ENCODE measurements around the gene SMG6. TPM values are rescaled to one million over a fixed set of nuclear protein-coding genes. Genes with fewer than 3 reads are reported as not detected.

The SMG6 gene
- total and polyA plus RNA-seq, 2 of the 13 experiments (the other 11 are each of a cell fraction or from before 2014, with no cell fraction given) = 4.6 to 14.6 TPM

DNA sequence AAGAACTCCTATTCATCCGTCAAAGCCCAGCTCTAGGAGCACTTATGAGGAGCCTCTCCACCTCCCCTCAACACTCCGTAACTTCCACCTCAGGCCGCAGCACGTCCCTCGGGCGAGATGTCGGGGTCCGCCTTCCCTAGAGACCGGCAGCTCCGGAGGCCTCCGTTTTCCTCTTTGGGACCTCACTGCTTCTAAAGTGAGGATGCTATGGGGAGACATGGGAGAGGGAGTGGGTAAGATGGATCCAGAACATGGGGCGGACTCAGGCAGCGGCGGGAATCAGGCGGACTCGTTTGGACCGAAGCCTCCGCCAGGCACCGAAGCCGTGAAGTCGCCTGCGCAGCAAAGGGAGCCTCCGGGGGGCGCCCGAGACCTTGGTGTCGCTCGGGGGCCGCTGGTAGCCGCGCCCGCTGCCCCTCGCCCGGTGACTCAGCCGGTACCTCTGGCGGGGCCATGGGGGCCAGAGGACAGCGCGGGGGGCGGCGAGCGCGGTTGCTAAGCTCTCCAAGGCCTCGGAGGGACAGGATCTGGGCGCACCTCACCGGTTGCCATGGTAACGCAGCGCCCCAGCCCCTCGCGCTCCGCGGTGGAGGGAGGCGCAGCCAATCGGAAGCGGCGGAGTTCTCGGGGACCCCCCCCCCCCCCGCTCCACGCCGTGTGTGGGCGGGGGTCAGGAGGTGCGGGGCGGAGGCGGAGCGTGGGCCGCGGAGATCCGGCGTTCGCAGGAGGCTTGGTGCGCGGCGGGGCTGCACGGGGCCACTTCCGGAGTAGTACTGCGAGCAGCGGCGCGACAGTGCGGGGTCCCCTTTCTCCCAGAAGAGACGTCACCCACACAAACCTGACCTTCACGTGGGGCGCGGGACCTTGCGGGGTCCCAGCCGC lies 250.0 kb downstream of the SMG6 start (continued):
- TF ChIP-seq, protein P1, sequence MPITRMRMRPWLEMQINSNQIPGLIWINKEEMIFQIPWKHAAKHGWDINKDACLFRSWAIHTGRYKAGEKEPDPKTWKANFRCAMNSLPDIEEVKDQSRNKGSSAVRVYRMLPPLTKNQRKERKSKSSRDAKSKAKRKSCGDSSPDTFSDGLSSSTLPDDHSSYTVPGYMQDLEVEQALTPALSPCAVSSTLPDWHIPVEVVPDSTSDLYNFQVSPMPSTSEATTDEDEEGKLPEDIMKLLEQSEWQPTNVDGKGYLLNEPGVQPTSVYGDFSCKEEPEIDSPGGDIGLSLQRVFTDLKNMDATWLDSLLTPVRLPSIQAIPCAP (CRISPR knock-in tag; IDR thresholded peaks at IDR 0.05; ENCODE audit: low read depth) = no peak
- TF ChIP-seq MED8 (CRISPR knock-in tag; IDR thresholded peaks at IDR 0.05; ENCODE audit: insufficient replicate concordance) (no peak), RBFOX2 (IDR thresholded peaks at IDR 0.05; ENCODE audit: low read depth, low read length) (no peak), ZNF713 (CRISPR knock-in tag; IDR thresholded peaks at IDR 0.05) (no peak), HDAC6 (IDR thresholded peaks at IDR 0.05; ENCODE audit: low read depth, low read length) (no peak), THAP8 (CRISPR knock-in tag; IDR thresholded peaks at IDR 0.05; ENCODE audit: borderline replicate concordance) (no peak), POLR2AphosphoS2 (IDR thresholded peaks at IDR 0.05; ENCODE audit: low read depth, low read length) (no peak), ZNF460 (CRISPR knock-in tag; IDR thresholded peaks at IDR 0.05; ENCODE audit: borderline replicate concordance) (no peak), HES4 (CRISPR knock-in tag; IDR thresholded peaks at IDR 0.05; ENCODE audit: borderline replicate concordance) (no peak), ARID2 (CRISPR knock-in tag; IDR thresholded peaks at IDR 0.05; ENCODE audit: borderline replicate concordance) (no peak), ZNF44 (CRISPR knock-in tag; IDR thresholded peaks at IDR 0.05) (no peak), RXRB (CRISPR knock-in tag; IDR thresholded peaks at IDR 0.05; ENCODE audit: borderline replicate concordance) (no peak), MTF1 (CRISPR knock-in tag; IDR thresholded peaks at IDR 0.05) (no peak), HMGXB4 (CRISPR knock-in tag; IDR thresholded peaks at IDR 0.05; ENCODE audit: borderline replicate concordance in 1 of 2, low read depth in 1 of 2) (peak; percentile 62 to 73; a peak in 3 of 4 replicates), ZNF326 (CRISPR knock-in tag; IDR thresholded peaks at IDR 0.05; ENCODE audit: borderline replicate concordance) (no peak), SNAPC2 (CRISPR knock-in tag; IDR thresholded peaks at IDR 0.05) (no peak), TBL1XR1 (IDR thresholded peaks at IDR 0.05; ENCODE audit: borderline replicate concordance, low read length, partially characterized antibody) (no peak)
- TF ChIP-seq, protein P2, sequence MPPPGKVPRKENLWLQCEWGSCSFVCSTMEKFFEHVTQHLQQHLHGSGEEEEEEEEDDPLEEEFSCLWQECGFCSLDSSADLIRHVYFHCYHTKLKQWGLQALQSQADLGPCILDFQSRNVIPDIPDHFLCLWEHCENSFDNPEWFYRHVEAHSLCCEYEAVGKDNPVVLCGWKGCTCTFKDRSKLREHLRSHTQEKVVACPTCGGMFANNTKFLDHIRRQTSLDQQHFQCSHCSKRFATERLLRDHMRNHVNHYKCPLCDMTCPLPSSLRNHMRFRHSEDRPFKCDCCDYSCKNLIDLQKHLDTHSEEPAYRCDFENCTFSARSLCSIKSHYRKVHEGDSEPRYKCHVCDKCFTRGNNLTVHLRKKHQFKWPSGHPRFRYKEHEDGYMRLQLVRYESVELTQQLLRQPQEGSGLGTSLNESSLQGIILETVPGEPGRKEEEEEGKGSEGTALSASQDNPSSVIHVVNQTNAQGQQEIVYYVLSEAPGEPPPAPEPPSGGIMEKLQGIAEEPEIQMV (CRISPR knock-in tag; IDR thresholded peaks at IDR 0.05; ENCODE audit: low read depth) = no peak
- TF ChIP-seq, protein P3, sequence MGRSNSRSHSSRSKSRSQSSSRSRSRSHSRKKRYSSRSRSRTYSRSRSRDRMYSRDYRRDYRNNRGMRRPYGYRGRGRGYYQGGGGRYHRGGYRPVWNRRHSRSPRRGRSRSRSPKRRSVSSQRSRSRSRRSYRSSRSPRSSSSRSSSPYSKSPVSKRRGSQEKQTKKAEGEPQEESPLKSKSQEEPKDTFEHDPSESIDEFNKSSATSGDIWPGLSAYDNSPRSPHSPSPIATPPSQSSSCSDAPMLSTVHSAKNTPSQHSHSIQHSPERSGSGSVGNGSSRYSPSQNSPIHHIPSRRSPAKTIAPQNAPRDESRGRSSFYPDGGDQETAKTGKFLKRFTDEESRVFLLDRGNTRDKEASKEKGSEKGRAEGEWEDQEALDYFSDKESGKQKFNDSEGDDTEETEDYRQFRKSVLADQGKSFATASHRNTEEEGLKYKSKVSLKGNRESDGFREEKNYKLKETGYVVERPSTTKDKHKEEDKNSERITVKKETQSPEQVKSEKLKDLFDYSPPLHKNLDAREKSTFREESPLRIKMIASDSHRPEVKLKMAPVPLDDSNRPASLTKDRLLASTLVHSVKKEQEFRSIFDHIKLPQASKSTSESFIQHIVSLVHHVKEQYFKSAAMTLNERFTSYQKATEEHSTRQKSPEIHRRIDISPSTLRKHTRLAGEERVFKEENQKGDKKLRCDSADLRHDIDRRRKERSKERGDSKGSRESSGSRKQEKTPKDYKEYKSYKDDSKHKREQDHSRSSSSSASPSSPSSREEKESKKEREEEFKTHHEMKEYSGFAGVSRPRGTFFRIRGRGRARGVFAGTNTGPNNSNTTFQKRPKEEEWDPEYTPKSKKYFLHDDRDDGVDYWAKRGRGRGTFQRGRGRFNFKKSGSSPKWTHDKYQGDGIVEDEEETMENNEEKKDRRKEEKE (IDR thresholded peaks at IDR 0.05) = no peak

Measured in HepG2 (cell line).